DND-41 (cell line): Measurements from ENCODE around the gene ARHGAP5.

Experiments used
- ATAC-seq: fragments of 200-7000 bp; cut with Tn5 transposase; 3 replicates; pipeline ENCODE4 v1.9.1; 2021; ENCODE audit warnings: low read depth; ENCODE audit not compliant: insufficient read depth
- DNase-seq: peaks from one replicate; pipeline ENCODE4 v3.0.0-alpha.2; 2020
- H2AFZ ChIP-seq: 2 replicates; pipeline ENCODE4 v1.6.0; 2012; ENCODE audit warnings: low read depth, low read length
- H3K27ac ChIP-seq: 2 replicates; pipeline ENCODE4 v1.5.1; 2012; ENCODE audit warnings: low read length, inconsistent platforms
- H3K27me3 ChIP-seq: fragments of 200-600 bp; sonication (generic); 2 replicates; pipeline ENCODE4 v1.6.0; 2012; ENCODE audit warnings: low read length, mild to moderate bottlenecking, inconsistent platforms; ENCODE audit not compliant: insufficient read depth, poor library complexity
- H3K36me3 ChIP-seq: 2 replicates; pipeline ENCODE4 v1.5.1; 2012; ENCODE audit warnings: low read length, inconsistent platforms; ENCODE audit not compliant: insufficient read depth
- H3K4me1 ChIP-seq: 2 replicates; pipeline ENCODE4 v1.5.1; 2012; ENCODE audit warnings: mild to moderate bottlenecking, low read length; ENCODE audit not compliant: insufficient read depth
- H3K4me2 ChIP-seq: 2 replicates; pipeline ENCODE4 v1.6.0; 2012; ENCODE audit warnings: mild to moderate bottlenecking, moderate library complexity, low read length, inconsistent platforms; ENCODE audit not compliant: insufficient read depth
- H3K4me3 ChIP-seq, 2 experiments: fragments of 200-600 bp in 1 of 2; shearing (Covaris generic) in 1 of 2; 2 replicates each; pipeline ENCODE4 v1.5.1; 2012 to 2016; ENCODE audit warnings: inconsistent platforms in 2 of 2, low read length in 2 of 2, mild to moderate bottlenecking in 2 of 2, low read depth in 1 of 2, moderate library complexity in 1 of 2
- H3K79me2 ChIP-seq: 2 replicates; pipeline ENCODE4 v1.6.0; 2012; ENCODE audit warnings: low read length, inconsistent platforms; ENCODE audit not compliant: insufficient read depth
- H3K9ac ChIP-seq: 2 replicates; pipeline ENCODE4 v1.6.0; 2012; ENCODE audit warnings: low read depth, mild to moderate bottlenecking, inconsistent platforms, low read length, moderate library complexity
- H3K9me3 ChIP-seq: 2 replicates; pipeline ENCODE4 v1.5.1; 2012; ENCODE audit warnings: low read length, moderate library complexity, mild to moderate bottlenecking, inconsistent platforms; ENCODE audit not compliant: insufficient read depth, severe bottlenecking
- H4K20me1 ChIP-seq: 2 replicates; pipeline ENCODE4 v1.6.0; 2012; ENCODE audit warnings: low read length; ENCODE audit not compliant: insufficient read depth
- EZH2 ChIP-seq: IDR thresholded peaks from 3 replicates; pipeline ENCODE4 v1.6.1; 2012; ENCODE audit warnings: borderline replicate concordance, low read depth, mild to moderate bottlenecking, moderate library complexity, low read length, inconsistent platforms; ENCODE audit not compliant: severe bottlenecking
- TF ChIP-seq, protein P1 (sequence below): IDR thresholded peaks from 2 replicates; pipeline ENCODE4 v1.5.1; 2012; ENCODE audit warnings: borderline replicate concordance, low read length, moderate library complexity, mild to moderate bottlenecking; ENCODE audit not compliant: poor library complexity, severe bottlenecking; ENCODE audit errors: extremely low read depth

The ARHGAP5 gene

DNA sequence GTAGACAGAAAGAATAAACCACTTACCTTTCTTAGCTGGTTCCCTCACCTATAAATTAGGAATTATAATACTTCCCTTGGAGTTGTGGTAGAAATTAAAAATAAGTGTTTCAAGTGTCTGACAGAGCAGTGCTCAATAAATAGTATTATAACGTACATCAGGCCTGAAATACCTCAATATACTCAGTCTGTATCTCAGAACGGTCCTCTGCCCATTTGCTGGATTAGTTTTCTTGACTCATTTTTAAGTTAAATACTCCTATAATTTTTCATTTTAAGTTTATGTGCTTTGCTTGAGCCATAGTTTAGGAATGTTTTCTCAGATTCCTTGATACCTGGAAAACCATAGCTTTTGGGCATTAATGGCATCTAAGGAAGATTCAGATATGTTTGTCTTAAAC lies 22.4 kb downstream of the ARHGAP5 start:
- H3K4me1 ChIP-seq: peaks cover 47% of the 10 kb centered on the region
- DNase-seq (no peak), ATAC-seq (no peak)
- no peaks in the 10 kb centered on the region for H3K27me3 ChIP-seq
- no peak overlapping the region for H3K4me3 ChIP-seq
- H4K20me1 ChIP-seq: peaks cover 21% of the 10 kb centered on the region; the same call in 1 of the 2 replicates
- H3K79me2 ChIP-seq: peaks cover 77% of the 10 kb centered on the region
- H3K9ac ChIP-seq: no peak overlapping the region
- no peak overlapping the region for H3K27ac ChIP-seq
- TF ChIP-seq, protein P1, sequence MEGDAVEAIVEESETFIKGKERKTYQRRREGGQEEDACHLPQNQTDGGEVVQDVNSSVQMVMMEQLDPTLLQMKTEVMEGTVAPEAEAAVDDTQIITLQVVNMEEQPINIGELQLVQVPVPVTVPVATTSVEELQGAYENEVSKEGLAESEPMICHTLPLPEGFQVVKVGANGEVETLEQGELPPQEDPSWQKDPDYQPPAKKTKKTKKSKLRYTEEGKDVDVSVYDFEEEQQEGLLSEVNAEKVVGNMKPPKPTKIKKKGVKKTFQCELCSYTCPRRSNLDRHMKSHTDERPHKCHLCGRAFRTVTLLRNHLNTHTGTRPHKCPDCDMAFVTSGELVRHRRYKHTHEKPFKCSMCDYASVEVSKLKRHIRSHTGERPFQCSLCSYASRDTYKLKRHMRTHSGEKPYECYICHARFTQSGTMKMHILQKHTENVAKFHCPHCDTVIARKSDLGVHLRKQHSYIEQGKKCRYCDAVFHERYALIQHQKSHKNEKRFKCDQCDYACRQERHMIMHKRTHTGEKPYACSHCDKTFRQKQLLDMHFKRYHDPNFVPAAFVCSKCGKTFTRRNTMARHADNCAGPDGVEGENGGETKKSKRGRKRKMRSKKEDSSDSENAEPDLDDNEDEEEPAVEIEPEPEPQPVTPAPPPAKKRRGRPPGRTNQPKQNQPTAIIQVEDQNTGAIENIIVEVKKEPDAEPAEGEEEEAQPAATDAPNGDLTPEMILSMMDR: no peak
- TF ChIP-seq EZH2: no peak
- peaks cover 28% of the 10 kb centered on the region; the same call in 1 of the 2 replicates for H3K36me3 ChIP-seq
- H3K4me2 ChIP-seq: no peak overlapping the region
- no peak overlapping the region for H2AFZ ChIP-seq
- H3K9me3 ChIP-seq: no peaks in the 10 kb centered on the region

DNA sequence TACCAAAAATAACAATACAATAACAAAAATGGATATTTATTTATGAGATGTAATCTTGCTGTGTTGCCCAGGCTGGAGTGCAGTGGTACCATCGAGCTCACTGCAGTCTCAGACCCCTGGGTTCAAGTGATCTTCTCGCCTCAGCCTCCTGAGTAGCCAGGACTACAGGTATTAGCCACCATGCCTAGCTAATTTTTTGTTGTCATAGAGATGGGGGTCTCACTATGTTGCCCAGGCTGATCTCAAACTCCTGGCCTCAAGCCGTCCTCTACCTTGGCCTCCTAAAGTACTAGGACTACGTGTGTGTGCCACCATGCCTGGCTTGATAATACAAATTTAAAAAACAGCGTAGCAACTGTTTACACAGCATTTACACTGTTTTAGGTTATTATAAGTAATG lies 23.1 kb downstream of the ARHGAP5 start:
- peaks cover 27% of the 10 kb centered on the region; the same call in 1 of the 2 replicates for H3K36me3 ChIP-seq
- ATAC-seq (no peak), DNase-seq (no peak)
- peaks cover 47% of the 10 kb centered on the region for H3K4me1 ChIP-seq
- peaks cover 23% of the 10 kb centered on the region; the same call in 1 of the 2 replicates for H4K20me1 ChIP-seq
- H3K4me3 ChIP-seq: no peak overlapping the region
- no peak overlapping the region for H3K9ac ChIP-seq
- TF ChIP-seq, protein P1: no peak
- no peak for TF ChIP-seq EZH2
- H3K27ac ChIP-seq: no peak overlapping the region
- no peak overlapping the region for H2AFZ ChIP-seq
- H3K27me3 ChIP-seq: no peaks in the 10 kb centered on the region
- H3K79me2 ChIP-seq: peaks cover 77% of the 10 kb centered on the region
- no peak overlapping the region for H3K4me2 ChIP-seq
- H3K9me3 ChIP-seq: no peaks in the 10 kb centered on the region

DNA sequence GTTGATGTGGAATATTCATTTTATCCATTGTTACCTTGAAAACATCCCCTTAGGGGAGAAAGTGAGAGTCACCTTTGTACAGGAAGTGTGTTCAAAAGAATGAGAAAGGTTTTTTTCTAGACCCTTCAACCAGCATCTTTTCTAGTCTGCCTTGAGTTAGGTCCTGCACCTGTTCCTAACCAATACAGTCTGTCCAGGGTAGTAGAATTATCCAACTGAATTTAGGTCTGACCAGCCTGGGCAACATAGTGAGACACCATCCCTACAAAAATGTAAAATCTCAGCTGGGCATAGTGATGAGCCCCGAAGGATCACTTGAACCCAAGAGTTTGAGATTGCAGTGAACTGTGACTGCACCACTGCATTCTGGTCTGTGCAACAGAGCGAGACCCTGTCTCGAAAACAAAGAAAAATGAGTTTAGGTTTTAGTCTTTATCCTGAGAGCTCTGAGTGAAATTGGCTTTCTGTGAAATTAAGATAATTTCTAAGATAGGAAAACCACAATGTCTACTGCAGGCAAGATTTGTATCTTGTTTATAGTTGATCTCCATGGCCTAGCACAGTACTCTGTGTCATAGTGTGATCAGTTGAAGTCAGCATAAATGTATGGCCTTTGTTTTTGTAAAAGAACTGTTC lies 25.2 kb downstream of the ARHGAP5 start:
- Histone ChIP-seq H4K20me1 (peaks cover 25% of the 10 kb centered on the region; the same call in 1 of the 2 replicates), H3K4me2 (peak overlapping the region; percentile 50), H3K9me3 (no peaks in the 10 kb centered on the region), H3K4me3 (peak overlapping the region in 1 of 2 experiments; percentile 45; a peak in 2 of 4 replicates), H2AFZ (no peak overlapping the region), H3K36me3 (peaks cover 14% of the 10 kb centered on the region; the same call in 1 of the 2 replicates), H3K4me1 (peaks cover 47% of the 10 kb centered on the region), H3K27ac (peak overlapping the region; percentile 77), H3K27me3 (no peaks in the 10 kb centered on the region), H3K79me2 (peaks cover 79% of the 10 kb centered on the region), H3K9ac (peak overlapping the region; percentile 6; the same call in 1 of the 2 replicates)
- TF ChIP-seq, protein P1: no peak
- TF ChIP-seq EZH2: no peak
- peak; percentile 93 for ATAC-seq
- peak; percentile 49 for DNase-seq
